DND-41 (cell line): Measurements from ENCODE around the gene ANKS1B.

ENCODE experiments used
- CTCF ChIP-seq: IDR thresholded peaks from 2 replicates; pipeline ENCODE4 v1.5.1; 2012; ENCODE audit warnings: borderline replicate concordance, low read length, moderate library complexity, mild to moderate bottlenecking; ENCODE audit not compliant: poor library complexity, severe bottlenecking; ENCODE audit errors: extremely low read depth
- EZH2 ChIP-seq: IDR thresholded peaks from 3 replicates; pipeline ENCODE4 v1.6.1; 2012; ENCODE audit warnings: borderline replicate concordance, low read depth, mild to moderate bottlenecking, moderate library complexity, low read length, inconsistent platforms; ENCODE audit not compliant: severe bottlenecking

GRCh38 chr12:99711246-99711645 is 273.5 kb downstream of the ANKS1B start:
- TF ChIP-seq EZH2, result no peak
- no peak for TF ChIP-seq CTCF
